Measurements from ENCODE around the gene RUFY4. TPM values are rescaled to one million over a fixed set of nuclear protein-coding genes. Genes with fewer than 3 reads are reported as not detected.

RUFY4 gene
- total RNA-seq, 4 donors from 2014 or later: 0.07 TPM; not detected in 3

GRCh38 chr2:218086478-218086877, 17.4 kb downstream of the RUFY4 start:
- Histone ChIP-seq H3K27me3 (no peaks in the 10 kb centered on the region), H3K4me1 (no peaks in the 10 kb centered on the region), H3K36me3 (no peaks in the 10 kb centered on the region), H3K4me3 (no peak overlapping the region), H3K27ac (no peak overlapping the region), H3K9me3 (peaks cover 0 to 9% of the 10 kb centered on the region in 2 donors)
- no peak for TF ChIP-seq CTCF (IDR thresholded peaks at IDR 0.05)
- no peak for TF ChIP-seq POLR2A (IDR thresholded peaks at IDR 0.05)
- DNase-seq: no peak
- intact Hi-C loops (cut with DNase I; ENCODE audit: low total_unique reads): no loop called here

- Histone ChIP-seq H3K4me1 (no peaks in the 10 kb centered on the region), H3K27ac (no peak overlapping the region), H3K36me3 (no peaks in the 10 kb centered on the region), H3K4me3 (no peak overlapping the region), H3K9me3 (peaks cover 0 to 9% of the 10 kb centered on the region in 2 donors), H3K27me3 (no peaks in the 10 kb centered on the region)
- no peak for DNase-seq
- TF ChIP-seq POLR2A (IDR thresholded peaks at IDR 0.05) (no peak), CTCF (IDR thresholded peaks at IDR 0.05) (no peak)
- intact Hi-C loops (cut with DNase I; ENCODE audit: low total_unique reads): no loop called here
These were observed 20.2 kb downstream of the RUFY4 start for GRCh38 chr2:218089259-218089658.

GRCh38 chr2:218091746-218092145, 22.7 kb downstream of the RUFY4 start:
- H3K27me3 ChIP-seq: no peaks in the 10 kb centered on the region
- no peak overlapping the region for H3K27ac ChIP-seq
- DNase-seq: no peak
- no peaks in the 10 kb centered on the region for H3K36me3 ChIP-seq
- H3K4me1 ChIP-seq: no peaks in the 10 kb centered on the region
- peaks cover 0 to 7% of the 10 kb centered on the region in 2 donors for H3K9me3 ChIP-seq
- intact Hi-C loops (cut with DNase I; ENCODE audit: low total_unique reads): no loop called here
- no peak for TF ChIP-seq POLR2A (IDR thresholded peaks at IDR 0.05)
- TF ChIP-seq CTCF (IDR thresholded peaks at IDR 0.05): no peak
- no peak overlapping the region for H3K4me3 ChIP-seq

- TF ChIP-seq CTCF (IDR thresholded peaks at IDR 0.05): no peak
- TF ChIP-seq POLR2A (IDR thresholded peaks at IDR 0.05): no peak
- H3K4me1 ChIP-seq: no peaks in the 10 kb centered on the region
- no peaks in the 10 kb centered on the region for H3K36me3 ChIP-seq
- H3K4me3 ChIP-seq: no peak overlapping the region
- no peaks in the 10 kb centered on the region for H3K9me3 ChIP-seq
- intact Hi-C loops (cut with DNase I; ENCODE audit: low total_unique reads): no loop called here
- no peaks in the 10 kb centered on the region for H3K27me3 ChIP-seq
- no peak overlapping the region for H3K27ac ChIP-seq
- no peak for DNase-seq
These were observed 24.8 kb downstream of the RUFY4 start for GRCh38 chr2:218093879-218094278.

GRCh38 chr2:218095853-218096252, 26.8 kb downstream of the RUFY4 start:
- no peak overlapping the region for H3K27ac ChIP-seq
- no peak for TF ChIP-seq CTCF (IDR thresholded peaks at IDR 0.05)
- no peak for TF ChIP-seq POLR2A (IDR thresholded peaks at IDR 0.05)

More at GRCh38 chr2:218095853-218096252, 26.8 kb downstream of the RUFY4 start:
- H3K27me3 ChIP-seq: no peaks in the 10 kb centered on the region
- no peaks in the 10 kb centered on the region for H3K36me3 ChIP-seq
- DNase-seq: no peak
- intact Hi-C loops (cut with DNase I; ENCODE audit: low total_unique reads): no loop called here
- H3K9me3 ChIP-seq: no peaks in the 10 kb centered on the region
- no peak overlapping the region for H3K4me3 ChIP-seq
- H3K4me1 ChIP-seq: no peaks in the 10 kb centered on the region
